Inflammatory macrophage (primary cell): ENCODE results near the gene TBX19.
A peak's percentile ranks its signal among the peaks of the same experiment; 100 is the strongest.

Source experiments
- DNase-seq, 2 donors: peaks; one replicate each; pipeline ENCODE4 v3.0.0-alpha.2; 2020 to 2022

TBX19 gene

GRCh38 chr1:168360151-168361021 lies 79.7 kb downstream of the TBX19 start:
- DNase-seq = peak in 1 of 2 donors; percentile 54

GRCh38 chr1:168361252-168361651 lies 80.6 kb downstream of the TBX19 start:
- no peak for DNase-seq

GRCh38 chr1:168362991-168363390 lies 82.3 kb downstream of the TBX19 start:
- DNase-seq = no peak
